Keratinocyte (primary cell): ENCODE data around the gene PCDH9.

Source experiments
- CTCF ChIP-seq, 3 experiments: IDR thresholded peaks in 1 of 3; conservative IDR thresholded peaks in 1 of 3; optimal IDR thresholded peaks in 1 of 3; 2 replicates in 2 of 3; 3 replicates in 1 of 3; pipeline versions ENCODE3 to v1.5.1; 2011; ENCODE audit warnings: low read length in 3 of 3, mild to moderate bottlenecking in 3 of 3, moderate library complexity in 2 of 3, control low read depth in 1 of 3, inconsistent platforms in 1 of 3; ENCODE audit not compliant: insufficient read depth in 2 of 3; ENCODE audit errors: extremely low read depth in 1 of 3
- EZH2 ChIP-seq: IDR thresholded peaks from one replicate; pipeline ENCODE4 v1.6.1; 2012; ENCODE audit warnings: inconsistent platforms, mild to moderate bottlenecking, low read length, moderate library complexity

- TF ChIP-seq CTCF (optimal IDR thresholded peaks at IDR 0.05 in 1 of 3, IDR thresholded peaks at IDR 0.05 in 1 of 3, conservative IDR thresholded peaks at IDR 0.05 in 1 of 3; ENCODE audit: extremely low read depth in 1 of 3, insufficient read depth in 2 of 3, low read length in 3 of 3) (no peak), EZH2 (no peak)
Measured at GRCh38 chr13:66914155-66914554, 316.0 kb downstream of the PCDH9 start.
